Left colon (tissue), 2 donors: ENCODE results near the gene DYNLT4. TPM values are rescaled to one million over a fixed set of nuclear protein-coding genes. Genes with fewer than 3 reads are reported as not detected.
A peak's percentile ranks its signal among the peaks of the same experiment; 100 is the strongest.
"Not testable (repeated sequence)": the region's sequence is repeated elsewhere in the genome, so short reads cannot be mapped to it uniquely, and the experiment has no call there.

Source experiments
- ATAC-seq: fragments of 200-7000 bp; cut with Tn5 transposase; one replicate; pipeline ENCODE4 v1.9.1; 2020; ENCODE audit warnings: mild to moderate bottlenecking, moderate library complexity
- DNase-seq, 2 donors: peaks; one replicate each; pipeline ENCODE4 v3.0.0-alpha.2; 2020
- intact Hi-C, 2 donors: fragments of 100-400 bp; cut with DNase I in 1 of 2; cut with micrococcal nuclease in 1 of 2; formaldehyde crosslinking; loops; one replicate each; pipeline versions ENCODE4 v1.11.2 to v1.14.0; 2022; cut with DNase I, micrococcal nuclease
- total RNA-seq, 2 donors: library from RNA; stranded (reverse); fragmentation: NEBNext Ultra II Directional; extraction: Animal tissue kit (Norgen Biotek cat#: 25700); gene quantifications; one replicate each; pipeline ENCODE4 v1.2.1, GENCODE V29; 2021
- donor health status: DM: no; HTN: no; CAD: no.
- donor health status: DM: yes; HTN: yes; CAD: no.

The DYNLT4 gene
- total RNA-seq, 2 donors from 2014 or later: 0.40 to 0.47 TPM

DNA sequence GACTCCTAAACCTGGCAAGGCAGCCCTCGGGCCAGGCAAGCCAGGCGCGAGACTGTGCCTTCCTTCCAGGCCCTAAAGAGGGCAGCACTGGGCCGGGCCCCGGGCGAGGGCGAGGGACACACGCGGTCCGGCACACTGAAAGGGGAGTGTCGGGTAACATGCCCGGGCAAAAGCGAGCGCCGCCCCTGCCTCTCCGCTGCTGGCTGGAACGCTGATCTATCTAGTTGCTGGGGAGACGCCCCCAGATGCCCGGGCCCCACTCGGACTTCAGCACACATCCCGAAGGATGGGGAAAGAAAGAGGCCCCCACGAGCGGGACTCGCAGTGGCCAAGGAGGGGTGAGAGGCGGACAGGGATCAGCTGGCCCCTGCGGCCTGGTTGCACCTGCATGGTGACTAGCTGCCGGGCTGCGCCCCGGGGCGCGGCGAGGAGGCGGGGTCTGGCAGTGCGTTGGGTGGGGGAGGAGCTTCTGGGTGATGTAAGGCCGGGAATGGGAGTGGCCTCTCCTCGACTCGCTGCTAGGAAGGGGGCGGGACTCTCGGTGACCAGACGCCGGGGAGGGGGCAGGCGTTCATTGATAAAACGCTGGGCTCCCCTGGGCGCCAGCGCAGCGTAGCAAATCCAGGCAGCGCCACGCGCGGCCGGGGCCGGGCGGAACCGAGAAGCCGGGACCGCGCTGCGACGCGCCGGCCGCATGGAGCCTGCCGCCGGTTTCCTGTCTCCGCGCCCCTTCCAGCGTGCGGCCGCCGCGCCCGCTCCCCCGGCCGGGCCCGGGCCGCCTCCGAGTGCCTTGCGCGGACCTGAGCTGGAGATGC is 7.2 kb downstream of the DYNLT4 start, which contains the start of gene PLK3:
Gene PLK3, plus strand, starts transcription at position 608 of the 815 bp plus-strand sequence. Its CDS starts 87 bp downstream, at position 695.
- intact Hi-C loops: loop anchor here in 1 of 2 donors (10.0 kb wide), 1 partner anchor 215 kb away; the partner anchor contains the start of genes HECTD3 and UROD
- DNase-seq: peak; percentile 98 to 99
- ATAC-seq: peak; percentile 94

DNA sequence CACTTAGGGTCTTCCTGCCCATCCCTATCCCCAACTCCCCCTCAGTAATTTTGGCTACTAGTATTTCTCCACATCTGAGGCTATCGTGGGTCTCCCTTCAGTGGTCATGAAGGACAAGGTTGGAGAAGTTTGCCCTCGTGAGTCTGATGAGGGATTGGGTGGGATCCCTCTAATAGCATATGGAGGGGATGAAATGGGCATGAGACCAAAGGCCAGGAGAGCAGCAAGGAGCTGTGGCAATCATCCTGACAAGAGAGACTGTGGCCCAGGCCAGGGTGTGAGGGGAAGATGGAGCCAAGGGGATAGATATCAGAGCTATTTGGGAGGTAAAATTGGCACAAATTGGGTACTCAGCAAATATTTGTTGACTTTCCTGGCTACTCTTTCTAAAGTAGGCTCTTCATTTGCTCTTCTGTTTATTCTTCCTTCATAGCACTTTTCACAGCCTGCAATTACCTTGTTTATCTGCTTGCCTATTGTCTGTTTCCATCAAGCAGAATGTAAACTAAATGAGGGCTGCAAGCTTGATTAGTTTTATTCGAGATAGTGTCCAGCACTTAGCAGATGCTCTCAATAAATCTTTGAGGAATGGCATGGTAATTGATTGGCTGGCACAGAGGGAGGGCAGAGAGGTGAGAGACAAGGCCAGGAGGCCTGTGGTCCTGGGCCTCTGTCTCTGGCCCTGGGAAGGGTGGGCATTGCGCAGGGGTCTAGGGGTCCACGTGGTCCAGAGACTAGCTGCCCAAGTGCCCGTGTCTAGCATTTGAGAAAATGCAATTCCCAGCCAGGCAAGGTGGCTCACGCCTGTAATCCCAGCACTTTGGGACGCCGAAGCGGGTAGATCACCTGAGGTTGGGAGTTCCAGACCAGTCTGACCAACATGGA is 8.4 kb downstream of the DYNLT4 start:
- DNase-seq (peak in 1 of 2 donors; percentile 27), ATAC-seq (no peak)
- intact Hi-C loops: loop anchor here in 1 of 2 donors (10.0 kb wide), 1 partner anchor 216 kb away; the partner anchor contains the start of genes HECTD3 and UROD

- DNase-seq: peak in 1 of 2 donors; percentile 18
- not testable (repeated sequence) for ATAC-seq
- intact Hi-C loops: loop anchor here in 1 of 2 donors (10.0 kb wide), 1 partner anchor 217 kb away; the partner anchor contains the start of genes HECTD3 and UROD
Observed at GRCh38 chr1:44797886-44798285, 9.3 kb downstream of the DYNLT4 start.

DNA sequence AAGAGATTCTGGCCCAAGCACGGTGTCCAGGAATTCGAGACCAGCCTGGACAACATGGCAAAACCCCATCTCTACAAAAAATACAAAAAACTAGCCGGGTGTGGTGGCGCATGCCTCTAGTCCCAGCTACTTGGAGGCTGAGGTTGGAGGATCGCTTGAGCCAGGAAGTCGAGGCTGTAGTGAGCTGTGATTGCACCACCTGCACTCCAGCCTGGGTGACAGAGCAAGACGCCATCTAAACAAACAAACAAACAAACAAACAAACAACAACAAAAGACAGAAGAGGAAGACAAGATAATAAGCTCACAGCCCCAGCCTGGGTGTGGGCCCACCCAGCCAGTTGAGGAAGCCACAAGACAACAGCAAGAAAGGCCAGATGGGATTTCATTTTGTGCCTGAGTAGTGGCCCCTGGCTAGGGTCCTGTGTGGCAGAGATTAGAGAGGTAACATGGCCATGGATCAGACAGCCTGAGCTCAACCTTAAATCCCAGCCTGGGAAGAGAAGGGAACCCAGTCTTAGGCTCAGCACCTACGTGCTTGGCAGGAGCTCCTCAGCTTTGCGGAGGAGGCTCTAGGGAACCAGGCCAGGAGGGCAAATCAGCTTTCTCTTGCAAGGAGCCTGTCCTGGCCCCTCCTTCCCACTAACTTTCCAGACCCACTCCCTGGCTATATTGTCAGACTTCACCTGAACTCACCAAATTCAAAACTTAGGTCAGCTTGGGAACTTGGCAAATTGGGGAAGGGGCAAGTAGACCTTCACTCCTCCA is 14.2 kb downstream of the DYNLT4 start:
- ATAC-seq (no peak), DNase-seq (peak in 1 of 2 donors; percentile 15)
- intact Hi-C loops: loop anchor here in 1 of 2 donors (10.0 kb wide), 1 partner anchor 222 kb away; the partner anchor contains the start of genes HECTD3 and UROD

- DNase-seq (peak; percentile 40 to 54), ATAC-seq (peak; percentile 81)
- intact Hi-C loops: loop anchor here in 1 of 2 donors (10.0 kb wide), 1 partner anchor 224 kb away; the partner anchor contains the start of genes HECTD3 and UROD
Observed at GRCh38 chr1:44790968-44791801, 16.0 kb downstream of the DYNLT4 start.

GRCh38 chr1:44788120-44788860 is 18.9 kb downstream of the DYNLT4 start, which contains the start of gene BEST4:
BEST4 (minus strand) TSS chr1:44788170; CDS start chr1:44787705, 465 bp downstream.
- ATAC-seq: no peak
- intact Hi-C loops: loop anchor here in 1 of 2 donors (10.0 kb wide), 1 partner anchor 47 kb away; no protein-coding TSS in a partner anchor
- peak in 1 of 2 donors; percentile 22 for DNase-seq

- intact Hi-C loops: loop anchor here in 1 of 2 donors (10.0 kb wide), 1 partner anchor 47 kb away; no protein-coding TSS in a partner anchor
- no peak for ATAC-seq
Observed at GRCh38 chr1:44787506-44787905, 19.6 kb downstream of the DYNLT4 start.

GRCh38 chr1:44786841-44787426 is 20.2 kb downstream of the DYNLT4 start:
- ATAC-seq (no peak), DNase-seq (peak in 1 of 2 donors; percentile 32)
- intact Hi-C loops: loop anchor here in 1 of 2 donors (10.0 kb wide), 1 partner anchor 48 kb away; no protein-coding TSS in a partner anchor

More at GRCh38 chr1:44787506-44787905, 19.6 kb downstream of the DYNLT4 start:
- DNase-seq: peak in 1 of 2 donors; percentile 20

DNA sequence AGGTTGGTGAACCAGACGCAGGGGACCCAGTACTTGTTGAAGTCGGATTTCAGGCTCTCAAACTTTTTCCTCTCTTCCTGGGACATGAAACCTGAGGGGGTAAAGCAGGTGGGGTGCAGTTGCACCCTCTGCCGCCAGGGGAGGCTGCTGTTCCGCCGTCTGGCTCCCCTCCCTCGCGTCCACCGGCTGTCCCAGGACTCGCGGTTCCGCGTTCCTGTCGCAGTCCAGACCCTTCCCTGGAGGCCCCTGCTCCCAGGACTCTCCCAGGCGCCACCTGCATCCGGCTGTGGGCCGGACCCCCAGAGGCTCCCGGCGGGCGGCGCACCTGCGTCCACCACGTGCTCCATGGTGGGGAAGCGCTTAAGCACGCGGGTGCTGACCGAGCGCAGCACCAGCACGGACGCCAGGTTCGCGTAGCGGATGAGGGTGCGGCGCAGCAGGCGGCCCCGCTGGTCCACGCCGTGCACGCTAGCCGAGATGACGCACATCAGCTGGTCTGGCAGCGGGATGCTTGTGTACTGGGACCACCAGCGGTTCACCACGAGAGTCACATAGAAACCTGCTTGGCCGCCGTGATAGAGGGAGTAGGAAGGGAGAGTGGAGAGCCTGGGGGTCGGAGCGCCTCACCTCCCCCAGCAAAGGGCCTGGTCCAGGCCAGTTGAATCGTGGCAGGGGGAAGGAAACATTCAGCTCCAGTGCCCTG is 20.9 kb downstream of the DYNLT4 start:
- DNase-seq (peak in 1 of 2 donors; percentile 80), ATAC-seq (peak; percentile 73)
- intact Hi-C loops: loop anchor here in 1 of 2 donors (10.0 kb wide), 1 partner anchor 49 kb away; no protein-coding TSS in a partner anchor

DNA sequence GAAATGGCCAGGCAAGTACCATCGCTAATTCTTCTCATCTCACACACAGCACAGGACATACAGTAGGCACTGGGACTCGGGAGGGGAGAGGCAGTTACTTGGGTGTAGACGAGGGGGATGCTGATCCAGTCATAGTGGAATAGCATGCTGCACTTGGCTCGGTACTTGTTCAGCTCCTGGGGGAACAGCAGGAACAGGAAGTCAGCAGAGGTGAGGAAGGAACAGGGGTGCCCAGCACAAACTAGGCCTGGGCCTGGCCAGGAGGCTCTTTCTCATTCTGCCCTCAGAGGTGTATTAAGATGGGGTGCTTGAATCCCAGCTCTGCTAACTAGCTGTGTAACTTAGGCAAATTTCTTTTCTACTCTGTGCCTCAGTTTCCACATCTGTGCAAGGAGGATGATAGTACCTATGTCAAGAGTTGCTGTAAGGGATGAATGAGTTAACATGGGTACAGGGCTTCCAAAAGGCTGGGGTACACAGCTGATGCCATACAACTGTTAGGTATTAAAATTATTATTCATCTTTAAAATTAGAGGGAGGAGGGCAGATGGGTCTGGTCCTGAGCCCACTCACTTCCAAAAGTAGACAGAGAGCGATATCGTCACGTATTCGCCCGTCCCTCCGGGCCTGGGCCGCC is 21.5 kb downstream of the DYNLT4 start:
- intact Hi-C loops: loop anchor here in 1 of 2 donors (10.0 kb wide), 1 partner anchor 49 kb away; no protein-coding TSS in a partner anchor
- ATAC-seq (no peak), DNase-seq (peak in 1 of 2 donors; percentile 18)

DNA sequence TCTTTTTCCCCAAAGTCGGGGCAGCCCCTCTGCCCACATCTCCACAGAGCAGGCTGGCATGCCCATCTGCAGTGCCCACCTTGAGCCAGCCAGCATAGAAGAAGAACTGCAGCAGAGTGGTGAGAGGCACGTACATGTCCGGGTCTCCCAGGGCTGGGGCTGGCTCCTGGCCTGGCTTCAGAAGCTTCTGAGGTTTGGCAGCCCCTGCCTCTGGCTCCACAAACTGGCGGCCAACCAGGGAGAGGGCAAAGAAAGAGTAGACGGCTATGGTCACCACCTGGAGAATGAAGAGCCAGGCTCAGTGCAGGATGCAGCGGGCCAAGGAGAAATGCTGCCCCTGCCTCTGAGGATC is 22.1 kb downstream of the DYNLT4 start:
- peak in 1 of 2 donors; percentile 22 for DNase-seq
- intact Hi-C loops: loop anchor here in 1 of 2 donors (10.0 kb wide), 1 partner anchor 50 kb away; no protein-coding TSS in a partner anchor
- ATAC-seq: no peak

DNA sequence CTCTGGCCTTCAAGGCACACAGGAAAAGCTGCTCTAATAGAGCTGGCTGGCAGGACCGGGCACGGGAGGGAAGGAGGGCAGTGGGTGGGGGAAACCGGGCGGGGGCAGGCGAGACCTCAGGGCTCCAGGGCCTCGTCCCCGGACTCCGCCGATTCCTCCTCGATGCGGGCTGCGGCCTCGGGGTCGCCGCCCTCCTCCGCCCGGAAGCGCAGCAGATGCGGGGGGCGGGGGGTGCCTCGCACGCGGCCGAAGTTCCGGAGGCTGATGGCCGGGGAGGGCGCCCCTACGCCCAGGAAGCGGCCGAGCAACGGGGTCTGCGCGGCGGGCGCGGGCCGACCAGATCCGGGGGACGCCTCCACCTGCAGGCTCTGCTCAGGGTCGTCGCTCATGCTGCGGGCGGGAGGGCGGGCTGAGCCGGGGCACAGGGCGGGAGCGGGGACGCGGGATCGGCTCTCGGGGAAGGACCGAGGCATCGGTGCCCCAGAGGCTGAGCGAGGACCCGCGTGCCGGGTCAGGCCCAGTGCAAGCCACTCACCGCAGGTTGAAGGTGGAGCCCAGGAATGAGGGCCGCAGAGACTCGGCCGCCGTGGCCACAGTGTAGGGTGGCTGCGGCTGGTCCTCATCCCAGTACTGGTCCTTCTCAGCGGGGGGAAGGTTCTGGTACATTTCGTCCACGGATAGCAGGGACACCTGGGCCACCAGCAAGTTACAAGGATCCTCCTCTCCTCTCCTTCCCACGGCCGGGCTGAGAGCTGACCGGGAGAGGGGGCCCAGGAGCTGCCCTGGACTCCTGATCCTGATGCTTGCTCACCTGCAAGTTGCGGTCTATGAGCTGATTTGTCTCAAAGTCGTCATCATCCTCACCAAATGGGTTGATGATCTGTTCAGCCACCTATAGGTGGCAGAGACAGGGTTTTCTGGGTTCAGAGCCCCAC is 22.8 kb downstream of the DYNLT4 start:
- DNase-seq: peak; percentile 31 to 46

GRCh38 chr1:44783697-44784093 is 23.5 kb downstream of the DYNLT4 start:
- ATAC-seq (no peak), DNase-seq (no peak)
- intact Hi-C loops: loop anchor here in 1 of 2 donors (10.0 kb wide), 1 partner anchor 51 kb away; no protein-coding TSS in a partner anchor

More for the DNA sequence above, 22.8 kb downstream of the DYNLT4 start:
- ATAC-seq: peak; percentile 17
- intact Hi-C loops: loop anchor here in 1 of 2 donors (10.0 kb wide), 1 partner anchor 50 kb away; no protein-coding TSS in a partner anchor
